Measurements from ENCODE around the gene MT1E.
A peak's percentile ranks its signal among the peaks of the same experiment; 100 is the strongest.
"Not testable (repeated sequence)": the region's sequence is repeated elsewhere in the genome, so short reads cannot be mapped to it uniquely, and the experiment has no call there.

The MT1E gene

DNA sequence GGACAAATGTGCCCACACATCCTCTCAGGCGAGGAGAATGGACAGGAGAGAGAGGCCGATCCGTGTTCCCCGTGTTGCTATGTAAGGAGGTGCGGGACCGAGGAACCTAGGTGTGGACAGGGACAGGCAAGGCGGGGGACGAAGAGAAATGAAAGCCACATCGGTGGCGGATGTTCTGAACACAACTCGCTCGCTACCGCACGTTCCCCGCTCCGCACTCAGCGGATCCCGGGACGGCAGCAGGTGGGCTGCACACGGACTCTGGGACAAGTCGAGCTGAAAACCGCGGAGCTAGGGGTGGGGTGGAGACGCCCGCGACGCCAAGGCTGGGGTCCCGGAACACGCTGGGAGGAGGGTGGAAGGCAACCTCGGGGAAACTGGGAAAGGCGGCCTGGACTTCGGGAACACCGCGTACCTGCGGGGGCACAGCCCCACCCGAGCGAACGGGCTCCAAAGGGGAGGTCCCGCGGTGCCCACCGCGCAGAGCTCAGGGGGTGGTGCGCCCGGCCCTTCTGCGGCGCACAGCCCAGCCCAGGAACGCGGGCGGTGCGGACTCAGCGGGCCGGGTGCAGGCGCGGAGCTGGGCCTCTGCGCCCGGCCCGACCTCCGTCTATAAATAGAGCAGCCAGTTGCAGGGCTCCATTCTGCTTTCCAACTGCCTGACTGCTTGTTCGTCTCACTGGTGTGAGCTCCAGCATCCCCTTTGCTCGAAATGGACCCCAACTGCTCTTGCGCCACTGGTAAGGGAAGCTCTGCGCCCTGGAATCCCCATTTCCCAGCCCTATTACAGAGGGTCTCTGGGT is at the start of gene MT1E:
TSS of gene MT1E (plus strand) at position 642 of the 803 bp plus-strand sequence. CDS start at position 713, 71 bp downstream.
- DNase-seq (ENCODE audit: low read depth in 1 of 2, low spot score in 1 of 2): peak in 1 of 2 donors; percentile 16

DNA sequence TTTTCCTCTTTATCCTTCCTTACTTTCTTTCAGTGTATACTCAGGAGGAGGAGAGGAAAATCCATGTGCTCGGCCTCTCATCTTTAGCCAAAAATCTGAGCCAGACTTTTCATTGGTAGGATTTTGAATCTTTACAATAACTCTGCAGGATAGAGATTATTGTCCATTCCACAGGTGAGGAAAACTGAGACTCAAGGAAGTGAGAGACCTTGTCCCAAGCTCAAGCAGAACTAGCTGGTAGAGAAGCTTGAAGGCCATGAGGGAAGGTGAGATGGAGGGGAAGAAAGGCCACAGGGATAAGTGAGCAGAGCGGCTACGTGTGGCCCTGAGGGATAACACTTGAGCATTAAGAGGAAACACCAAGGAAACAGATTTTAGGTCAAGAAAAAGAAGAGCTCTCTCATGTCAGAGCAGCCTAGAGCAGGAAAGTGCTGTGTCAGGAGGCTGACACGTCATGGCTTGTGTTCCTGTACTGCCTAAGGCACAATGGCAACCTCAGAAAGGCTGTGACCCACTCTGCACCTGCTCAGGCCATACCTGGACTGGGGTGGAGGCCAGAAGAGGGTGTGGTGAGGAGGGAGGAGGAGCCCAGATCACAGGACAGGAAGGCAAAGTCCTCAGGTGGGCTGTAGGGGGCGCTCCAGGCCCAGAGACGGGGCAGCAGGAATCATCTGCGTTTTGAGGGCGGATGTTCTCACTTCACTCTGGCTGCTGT is 48.8 kb upstream of the MT1E start:
- DNase-seq (ENCODE audit: low read depth in 1 of 2, low spot score in 1 of 2): peak; percentile 68 to 79

DNA sequence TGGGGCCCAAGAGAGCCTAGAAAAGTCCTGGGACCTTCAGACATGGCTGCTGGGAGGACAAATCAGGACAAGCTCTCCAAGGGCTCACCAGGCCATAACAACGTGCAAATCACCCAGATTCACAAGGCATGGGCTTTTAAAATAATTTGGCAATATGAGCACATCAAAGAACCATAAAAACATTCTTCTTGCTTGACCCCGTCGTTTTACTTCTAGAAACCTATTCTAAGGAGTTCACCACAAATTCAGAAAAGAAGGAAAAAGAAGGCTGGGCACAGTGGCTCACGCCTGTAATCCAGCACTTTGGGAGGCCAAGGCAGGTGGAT is 48.3 kb upstream of the MT1E start:
- no peak for DNase-seq (ENCODE audit: low read depth in 1 of 2, low spot score in 1 of 2)

DNA sequence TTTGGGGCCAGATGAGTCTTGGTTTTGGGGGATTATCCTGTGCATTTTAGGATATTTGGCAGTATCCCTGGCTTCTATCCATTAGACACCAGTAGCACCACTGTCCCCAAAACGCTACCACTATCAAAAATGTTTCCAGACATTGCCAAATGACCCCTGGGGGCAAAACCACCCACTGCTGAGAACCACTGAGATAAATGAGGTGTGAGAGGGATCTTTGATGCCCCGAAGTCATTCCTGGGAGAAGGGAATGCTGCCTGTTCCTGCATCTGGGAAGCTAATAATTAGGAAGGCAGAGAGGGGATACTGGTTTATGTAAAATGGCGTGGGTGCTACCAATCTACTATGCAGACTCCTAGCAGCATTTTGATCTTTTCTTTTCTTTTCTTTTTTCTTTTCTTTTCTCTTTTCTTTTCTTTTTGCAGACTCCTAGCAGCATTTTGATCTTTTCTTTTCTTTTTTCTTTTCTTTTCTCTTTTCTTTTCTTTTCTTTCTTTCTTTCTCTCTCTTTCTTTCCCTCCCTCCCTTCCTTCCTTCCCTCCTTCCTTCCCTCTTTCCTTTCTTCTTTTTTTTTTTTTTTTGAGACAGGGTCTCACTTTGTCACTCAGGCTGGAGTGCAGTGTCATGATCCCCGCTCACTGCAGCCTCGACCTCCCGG is 45.1 kb upstream of the MT1E start:
- DNase-seq (ENCODE audit: low read depth in 1 of 2, low spot score in 1 of 2): no peak

DNA sequence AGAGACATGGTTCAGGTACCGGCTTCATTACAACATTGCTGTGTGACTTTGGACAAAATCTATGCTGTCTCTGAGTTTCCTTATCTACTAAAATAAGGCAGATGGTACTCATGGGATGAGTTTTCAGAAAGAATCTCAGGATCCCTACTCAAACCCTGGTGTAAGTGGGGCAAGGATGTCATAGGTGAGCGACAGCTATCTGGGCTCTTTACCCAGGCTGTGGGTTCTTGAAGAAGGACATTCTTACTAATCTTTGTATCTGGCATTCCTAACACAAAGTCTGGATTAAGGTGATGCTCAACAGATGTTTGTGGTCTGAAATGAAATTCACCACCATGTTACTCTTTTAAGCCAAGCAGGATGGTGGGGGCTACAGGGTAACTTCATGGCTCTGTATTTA is 42.7 kb upstream of the MT1E start:
- DNase-seq (ENCODE audit: low read depth in 1 of 2, low spot score in 1 of 2): not testable (repeated sequence)

- DNase-seq (ENCODE audit: low read depth in 1 of 2, low spot score in 1 of 2): no peak
Observed at GRCh38 chr16:56583351-56584168, 42.0 kb upstream of the MT1E start.

- DNase-seq (ENCODE audit: low read depth in 1 of 2, low spot score in 1 of 2): no peak
Observed at GRCh38 chr16:56584276-56584675, 41.3 kb upstream of the MT1E start.

GRCh38 chr16:56588781-56589140 is 36.8 kb upstream of the MT1E start:
- no peak for DNase-seq (ENCODE audit: low read depth in 1 of 2, low spot score in 1 of 2)

- no peak for DNase-seq (ENCODE audit: low read depth in 1 of 2, low spot score in 1 of 2)
Observed at GRCh38 chr16:56589141-56590039, 36.2 kb upstream of the MT1E start, which contains the start of gene MT3. MT3 (plus strand) TSS chr16:56589528; CDS start chr16:56589591, 63 bp downstream.

- DNase-seq (ENCODE audit: low read depth in 1 of 2, low spot score in 1 of 2): no peak
Observed at GRCh38 chr16:56591377-56592060, 34.1 kb upstream of the MT1E start.

DNA sequence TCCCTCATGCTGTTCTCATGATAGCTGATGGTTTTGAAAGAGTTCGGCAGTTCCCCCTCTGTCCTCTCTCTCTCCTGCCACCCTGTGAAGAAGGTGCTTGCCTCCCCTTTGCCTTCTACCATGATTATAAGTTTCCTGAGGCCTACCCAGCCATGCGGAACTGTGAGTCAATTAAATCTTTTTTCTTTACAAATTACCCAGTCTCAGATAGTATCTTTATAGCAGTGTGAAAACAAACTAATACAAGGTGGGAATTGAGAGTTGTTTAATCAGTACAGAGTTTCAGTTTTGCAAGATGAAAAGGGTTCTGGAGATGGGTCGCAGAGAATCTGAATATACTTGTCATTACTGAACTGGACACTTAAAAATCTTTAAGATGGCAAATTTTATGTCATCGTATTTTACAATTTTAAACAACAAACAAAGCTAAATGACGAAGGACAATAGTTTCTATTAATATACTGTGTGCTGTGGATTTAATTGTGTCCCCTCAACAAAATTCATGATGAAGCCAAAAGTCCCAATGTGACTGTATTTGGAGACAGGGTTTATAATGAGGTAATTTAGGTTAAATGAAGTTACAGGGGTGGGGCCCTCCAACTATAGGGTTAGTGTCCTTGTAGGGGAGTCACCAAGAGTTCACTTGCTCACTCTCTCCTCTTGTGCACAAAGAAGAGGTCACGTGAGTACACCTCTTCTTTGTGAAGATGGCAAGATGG is 31.8 kb upstream of the MT1E start:
- DNase-seq (ENCODE audit: low read depth in 1 of 2, low spot score in 1 of 2): no peak

GRCh38 chr16:56594292-56594619 is 31.3 kb upstream of the MT1E start:
- DNase-seq (ENCODE audit: low read depth in 1 of 2, low spot score in 1 of 2): no peak

GRCh38 chr16:56600398-56600999 is 25.1 kb upstream of the MT1E start:
- no peak for DNase-seq (ENCODE audit: low read depth in 1 of 2, low spot score in 1 of 2)

DNA sequence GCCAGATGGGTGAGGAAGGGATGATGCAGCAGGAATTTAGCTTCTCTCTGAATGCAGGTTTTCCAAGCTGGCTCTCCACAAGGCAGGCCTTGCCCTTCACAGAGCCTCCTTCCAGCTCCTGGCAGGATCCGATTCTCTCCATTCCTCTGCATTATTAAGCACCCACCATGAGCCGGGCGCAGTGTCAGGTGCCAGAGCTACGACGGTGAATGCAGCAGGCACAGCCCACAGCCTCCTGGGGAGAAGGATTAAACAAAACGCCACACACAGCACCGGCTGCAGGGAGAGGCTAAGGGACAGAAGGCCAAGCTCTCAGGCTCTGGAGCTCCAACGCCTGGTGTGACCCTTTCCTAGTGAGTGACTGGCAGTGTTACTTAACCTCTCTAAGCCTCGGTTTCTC is 24.3 kb upstream of the MT1E start:
- no peak for DNase-seq (ENCODE audit: low read depth in 1 of 2, low spot score in 1 of 2)

DNA sequence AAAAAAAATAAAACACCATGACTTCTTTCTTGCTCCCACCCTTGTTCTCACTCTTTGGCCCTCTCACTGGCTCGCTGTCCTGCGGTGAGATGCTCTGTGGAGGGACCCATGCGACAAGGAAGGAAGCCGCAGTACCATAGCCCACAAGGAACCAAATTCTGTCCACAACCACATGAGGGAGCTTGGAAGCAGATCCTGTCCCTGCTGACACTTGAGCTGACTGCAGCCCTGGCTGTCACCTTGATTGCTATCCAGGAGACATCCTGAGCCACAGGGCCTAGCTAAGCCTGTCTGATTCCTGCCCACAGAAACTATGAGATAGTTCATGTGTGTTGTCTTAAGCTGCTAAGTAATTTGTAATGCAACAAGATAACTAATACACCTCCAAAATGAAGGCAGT is 22.0 kb upstream of the MT1E start:
- DNase-seq (ENCODE audit: low read depth in 1 of 2, low spot score in 1 of 2): no peak

DNA sequence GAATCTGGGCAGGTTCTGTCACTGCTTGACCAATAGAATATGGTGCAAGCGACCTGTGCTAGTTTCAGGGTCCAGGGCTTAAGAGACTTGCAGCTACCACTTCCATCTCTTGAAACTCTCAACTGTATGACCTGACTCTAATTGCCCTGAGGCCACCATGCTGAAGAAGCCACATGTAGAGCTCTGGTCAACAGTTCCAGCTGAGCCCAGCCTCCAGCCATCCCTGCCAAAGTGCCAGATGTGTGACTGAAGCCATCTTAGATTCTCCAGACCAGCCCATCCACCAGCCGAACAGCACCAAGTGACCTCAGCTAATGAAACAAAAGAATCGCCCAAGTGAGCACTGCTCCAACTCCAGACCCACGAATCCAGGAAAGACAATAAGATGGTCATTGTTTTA is 20.6 kb upstream of the MT1E start:
- DNase-seq (ENCODE audit: low read depth in 1 of 2, low spot score in 1 of 2): no peak

DNA sequence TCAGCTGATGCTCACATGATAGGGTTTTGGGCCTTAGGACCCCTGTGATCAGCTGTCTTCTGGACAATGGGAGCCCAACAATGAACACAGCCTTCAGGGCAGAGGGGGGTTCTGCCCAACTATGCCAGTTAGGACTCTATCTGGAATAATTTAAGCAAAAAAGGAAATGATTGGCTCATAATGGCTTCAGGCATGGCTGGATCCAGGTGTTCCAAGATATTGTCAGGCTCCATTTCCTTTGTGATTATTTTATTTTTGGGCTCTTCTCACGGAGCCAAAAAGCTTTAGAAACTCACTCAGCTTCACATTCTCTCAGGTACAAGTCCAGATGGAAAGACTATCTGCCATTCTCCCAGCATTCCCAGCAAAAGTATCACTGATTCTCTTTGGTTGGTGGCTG is 20.1 kb upstream of the MT1E start:
- DNase-seq (ENCODE audit: low read depth in 1 of 2, low spot score in 1 of 2): no peak

GRCh38 chr16:56606071-56606475 is 19.5 kb upstream of the MT1E start:
- no peak for DNase-seq (ENCODE audit: low read depth in 1 of 2, low spot score in 1 of 2)
